GM19240 (cell line): ENCODE results near the gene MLPH.

Experiments used
- DNase-seq: peaks from one replicate; pipeline ENCODE4 v3.0.0; 2011; ENCODE audit warnings: low spot score; ENCODE audit not compliant: insufficient read length

Gene MLPH

GRCh38 chr2:237566401-237567235, 79.6 kb downstream of the MLPH start, which contains the start of gene PRLH:
Gene PRLH (plus strand): TSS chr2:237566574. CDS start chr2:237566574, 0 bp downstream.
- no peak for DNase-seq

- no peak for DNase-seq
Measured at GRCh38 chr2:237567276-237568029, 80.4 kb downstream of the MLPH start.

GRCh38 chr2:237568121-237568660, 81.1 kb downstream of the MLPH start:
- DNase-seq, result no peak

- no peak for DNase-seq
Measured at GRCh38 chr2:237569041-237569440, 82.0 kb downstream of the MLPH start.

- DNase-seq, result no peak
Measured at GRCh38 chr2:237569896-237570295, 82.8 kb downstream of the MLPH start.

- DNase-seq, result no peak
Measured at GRCh38 chr2:237570776-237571335, 83.8 kb downstream of the MLPH start.

DNA sequence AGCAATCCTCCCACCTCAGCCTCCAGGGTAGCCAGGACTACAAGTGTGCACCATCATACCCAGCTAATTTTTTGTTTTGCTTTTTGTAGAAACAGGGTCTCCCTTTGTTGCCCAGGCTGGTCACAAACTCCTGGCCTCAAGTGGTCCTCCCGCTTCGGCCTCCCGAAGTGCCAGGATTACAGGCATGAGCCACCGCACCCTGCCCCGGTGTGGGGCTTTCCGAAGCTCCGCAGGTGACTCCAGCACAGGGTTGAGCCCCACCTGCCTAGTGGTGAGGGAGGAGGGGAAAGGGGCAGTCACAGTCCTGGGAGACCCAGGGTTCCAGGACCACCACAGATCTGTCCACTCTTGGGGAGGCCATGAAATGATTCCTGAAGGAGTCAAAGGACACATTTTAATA, 84.5 kb downstream of the MLPH start:
- DNase-seq, result no peak

GRCh38 chr2:237572021-237572741, 85.1 kb downstream of the MLPH start:
- peak; percentile 99 for DNase-seq

DNA sequence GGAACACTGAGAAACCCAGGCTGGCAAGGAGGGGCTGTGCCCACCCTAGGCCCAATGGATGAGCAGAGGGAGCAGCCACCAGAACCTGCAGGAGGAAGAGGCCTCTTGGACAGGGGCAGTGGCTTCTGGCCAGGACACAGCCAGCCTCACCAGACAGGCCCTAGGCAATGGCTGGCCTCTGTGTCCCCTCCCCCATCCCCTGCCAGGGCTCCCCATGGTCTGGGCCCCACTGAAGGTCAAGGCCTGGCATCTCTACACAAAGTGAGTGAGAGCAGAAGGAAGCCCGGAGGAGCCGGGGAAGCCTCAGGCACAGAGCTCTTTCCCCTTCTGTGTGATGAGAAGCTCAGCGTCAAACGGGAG, 85.7 kb downstream of the MLPH start:
- DNase-seq, result no peak

DNA sequence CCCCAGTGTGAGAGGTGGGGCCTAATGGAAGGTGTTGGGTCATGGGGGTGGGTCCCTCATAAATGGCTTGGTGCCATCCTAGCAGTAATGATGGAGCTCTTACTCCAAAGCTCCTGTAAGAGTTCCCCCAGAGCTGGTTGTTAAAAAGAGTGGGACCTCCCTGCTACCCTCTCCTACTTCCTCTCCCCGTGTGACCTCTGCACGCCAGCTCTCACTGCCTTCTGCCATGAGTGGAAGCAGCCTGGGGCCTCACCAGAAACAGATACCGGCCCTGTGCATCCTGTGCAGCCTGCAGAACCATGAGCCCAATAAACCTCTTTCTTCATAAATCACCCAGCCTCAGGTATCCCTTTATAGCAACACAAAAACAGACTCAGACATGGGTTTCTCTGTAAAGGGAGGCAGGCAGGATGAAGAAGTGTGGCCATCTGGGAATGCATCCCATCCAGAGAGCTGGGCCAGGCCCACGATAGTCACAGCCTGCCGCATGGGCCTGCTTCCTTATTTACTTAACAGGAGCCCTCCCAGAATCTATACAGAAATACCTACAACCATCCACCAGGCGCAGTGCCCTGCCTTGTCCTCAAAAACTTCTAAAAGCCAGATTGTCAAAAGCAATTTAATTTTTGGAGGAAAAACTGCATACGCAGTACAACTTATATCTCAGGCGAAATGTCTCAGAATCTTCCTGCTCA, 86.8 kb downstream of the MLPH start:
- no peak for DNase-seq

- DNase-seq, result no peak
Measured at GRCh38 chr2:237574467-237574866, 87.4 kb downstream of the MLPH start.

GRCh38 chr2:237574894-237575868, 88.1 kb downstream of the MLPH start:
- no peak for DNase-seq

DNA sequence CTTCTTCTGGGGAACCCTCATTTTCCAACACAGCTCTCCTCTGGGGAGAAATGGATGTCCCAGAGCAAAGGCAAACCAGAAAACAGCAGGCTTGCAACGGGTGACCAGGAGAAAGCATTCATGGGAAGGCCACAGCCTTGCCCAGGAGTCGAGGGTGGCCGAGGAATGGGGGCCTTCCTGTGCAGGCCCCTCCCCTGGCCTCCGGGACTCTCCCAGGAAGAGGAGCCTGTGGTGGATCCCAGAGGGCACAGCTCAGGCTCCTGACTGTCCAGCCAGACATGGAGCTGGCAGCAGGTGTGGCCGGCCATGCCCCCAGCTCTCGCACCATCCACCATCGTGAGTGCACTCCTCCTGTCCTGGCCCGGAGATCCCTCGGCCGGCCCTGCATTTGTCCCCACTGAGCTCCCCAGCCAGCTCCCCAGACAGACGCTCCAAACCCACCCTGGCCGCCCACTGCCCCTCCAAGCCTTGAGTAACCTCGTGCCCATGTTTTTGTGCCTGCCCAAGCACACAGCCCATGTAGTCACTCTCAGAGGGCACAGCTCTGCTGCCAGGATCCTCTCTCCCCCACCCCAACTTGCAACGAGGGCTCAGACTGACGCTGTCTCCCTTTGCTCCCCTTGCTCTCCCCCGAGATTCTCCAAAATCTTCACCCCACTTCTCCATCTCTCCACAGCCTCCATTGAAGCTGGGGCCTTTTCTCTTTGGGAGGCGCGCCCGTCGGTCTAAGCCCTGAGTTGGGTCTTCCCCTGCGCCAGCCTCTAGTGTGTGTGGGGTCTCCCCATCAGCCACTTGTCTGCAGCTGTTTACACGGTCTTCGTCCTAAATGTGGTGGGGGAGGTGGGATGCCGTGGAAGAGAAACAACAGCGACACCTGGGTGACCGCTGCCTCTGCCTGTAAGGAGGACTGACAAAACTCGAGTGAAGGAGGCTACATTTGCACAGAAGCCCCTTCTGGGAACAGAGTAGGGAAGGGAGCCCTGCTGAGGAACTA, 89.1 kb downstream of the MLPH start:
- no peak for DNase-seq

- no peak for DNase-seq
Measured at GRCh38 chr2:237576974-237577373, 89.9 kb downstream of the MLPH start.

- DNase-seq, result no peak
Measured at GRCh38 chr2:237577458-237577857, 90.4 kb downstream of the MLPH start.

DNA sequence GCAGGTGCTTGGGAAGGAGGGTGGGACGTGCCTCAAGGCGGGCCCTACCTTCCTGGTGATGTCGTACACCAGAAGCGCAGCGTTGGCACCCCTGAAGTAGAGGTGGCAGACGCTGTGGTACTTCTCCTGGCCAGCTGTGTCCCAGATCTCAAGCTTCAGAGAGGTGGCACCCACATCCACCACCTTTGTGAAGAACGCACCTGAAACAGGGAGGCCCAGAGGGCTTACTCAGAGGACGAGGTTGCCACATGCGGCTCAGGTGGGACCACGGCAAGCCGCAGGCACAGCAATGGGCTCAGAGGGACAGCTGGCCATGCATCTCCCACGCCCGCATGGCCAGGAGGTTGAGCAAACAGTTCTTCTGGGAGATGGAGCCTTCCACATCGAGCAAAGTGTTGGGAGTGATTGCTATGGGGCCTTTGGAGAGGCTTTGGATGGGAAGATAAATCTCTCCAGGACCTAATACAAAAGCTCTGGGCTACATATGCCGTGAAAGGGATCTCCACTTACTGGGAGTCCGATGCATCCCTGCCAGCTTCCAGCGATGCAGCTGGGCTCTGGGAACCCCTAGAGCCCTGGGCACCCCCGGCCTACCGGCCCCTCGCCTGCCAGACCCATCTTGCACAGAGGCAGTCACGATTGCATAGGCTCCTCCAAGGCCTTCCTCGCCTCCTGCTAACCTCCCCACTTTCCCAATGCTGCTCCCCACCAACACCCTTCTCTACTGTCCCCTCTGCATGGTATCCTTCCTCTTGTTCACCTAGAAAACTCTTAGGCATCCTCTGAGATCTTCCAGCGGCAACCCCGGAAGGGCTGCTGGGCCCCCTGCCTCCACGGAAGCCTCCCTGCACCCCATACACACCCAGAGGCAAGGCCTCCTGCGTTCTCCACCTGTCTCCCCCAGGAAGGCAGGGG, 91.2 kb downstream of the MLPH start:
- no peak for DNase-seq

GRCh38 chr2:237581326-237581725, 94.3 kb downstream of the MLPH start:
- no peak for DNase-seq
